CD14-positive monocyte (primary cell): Measurements from ENCODE around the gene KASH5. TPM values are rescaled to one million over a fixed set of nuclear protein-coding genes. Genes with fewer than 3 reads are reported as not detected.

Experiments used
- DNase-seq, 3 donors: peaks; one replicate each; pipeline ENCODE4 v3.0.0-alpha.2; 2011 to 2022
- H2AFZ ChIP-seq: 2 replicates; pipeline ENCODE4 v1.6.0; 2012; ENCODE audit warnings: mild to moderate bottlenecking, low read depth, low read length, inconsistent platforms; ENCODE audit not compliant: insufficient read depth, poor library complexity, severe bottlenecking
- H3K27ac ChIP-seq, 2 donors: 1 replicate in 1 of 2; 2 replicates in 1 of 2; pipeline ENCODE4 v1.5.1; 2012 to 2013; ENCODE audit warnings: low read length in 2 of 2, control low read depth in 1 of 2, inconsistent platforms in 1 of 2, low read depth in 1 of 2, mild to moderate bottlenecking in 1 of 2
- H3K27me3 ChIP-seq, 2 donors: one replicate each; pipeline versions ENCODE4 v1.6.0 to v1.6.1; 2011 to 2013; ENCODE audit warnings: low read length in 2 of 2; ENCODE audit not compliant: control insufficient read depth in 2 of 2, insufficient read depth in 2 of 2
- H3K36me3 ChIP-seq, 2 donors: replicated peaks in 1 of 2; 1 replicate in 1 of 2; 2 replicates in 1 of 2; pipeline versions ENCODE4 v1.5.1 to v1.6.1; 2012 to 2013; ENCODE audit warnings: low read length in 2 of 2, control low read depth in 1 of 2, inconsistent platforms in 1 of 2, mild to moderate bottlenecking in 1 of 2; ENCODE audit not compliant: insufficient read depth in 2 of 2, control insufficient read depth in 1 of 2
- H3K4me1 ChIP-seq, 2 donors: 1 replicate in 1 of 2; 2 replicates in 1 of 2; pipeline versions ENCODE4 v1.5.1 to v1.6.1; 2012 to 2013; ENCODE audit warnings: low read length in 2 of 2, control low read depth in 1 of 2, inconsistent platforms in 1 of 2, mild to moderate bottlenecking in 1 of 2, moderate library complexity in 1 of 2; ENCODE audit not compliant: insufficient read depth in 2 of 2, control insufficient read depth in 1 of 2
- H3K4me2 ChIP-seq: replicated peaks from 2 replicates; pipeline ENCODE3; 2012; ENCODE audit warnings: low read length, moderate library complexity, mild to moderate bottlenecking; ENCODE audit not compliant: poor library complexity, severe bottlenecking; ENCODE audit errors: extremely low read depth
- H3K4me3 ChIP-seq, 3 experiments: fragments of 200-600 bp in 1 of 3; sonication (generic) in 1 of 3; replicated peaks in 1 of 3; 1 replicate in 2 of 3; 2 replicates in 1 of 3; pipeline ENCODE4 v1.5.1; 2011 to 2013; ENCODE audit warnings: low read length in 3 of 3, mild to moderate bottlenecking in 3 of 3, control low read depth in 2 of 3, low read depth in 2 of 3, inconsistent platforms in 1 of 3, moderate library complexity in 1 of 3
- H3K79me2 ChIP-seq: 2 replicates; pipeline ENCODE4 v1.6.0; 2012; ENCODE audit warnings: mild to moderate bottlenecking, control low read depth, inconsistent platforms, low read length, moderate library complexity; ENCODE audit not compliant: insufficient read depth
- H3K9ac ChIP-seq: 2 replicates; pipeline ENCODE4 v1.6.0; 2017; ENCODE audit warnings: low read length, mild to moderate bottlenecking; ENCODE audit not compliant: insufficient read depth, poor library complexity, severe bottlenecking
- H3K9me3 ChIP-seq, 2 donors: replicated peaks in 1 of 2; 1 replicate in 1 of 2; 2 replicates in 1 of 2; pipeline versions ENCODE4 v1.5.1 to v1.6.1; 2012 to 2013; ENCODE audit warnings: low read length in 2 of 2, control low read depth in 1 of 2; ENCODE audit not compliant: control insufficient read depth in 1 of 2, insufficient read depth in 1 of 2
- H4K20me1 ChIP-seq: 2 replicates; pipeline ENCODE4 v1.6.0; 2012; ENCODE audit warnings: mild to moderate bottlenecking, low read length, control low read depth, moderate library complexity; ENCODE audit not compliant: insufficient read depth
- H3K27ac Mint-ChIP-seq, 7 donors: one replicate each; pipeline ENCODE4 v1.8.0; 2020; ENCODE audit warnings: mild to moderate bottlenecking in 7 of 7, mixed read lengths in 7 of 7, moderate library complexity in 6 of 7, inconsistent platforms in 2 of 7
- H3K27me3 Mint-ChIP-seq, 3 donors: one replicate each; pipeline ENCODE4 v1.8.0; 2021 to 2022; ENCODE audit warnings: low read depth in 3 of 3, mild to moderate bottlenecking in 3 of 3, mixed read lengths in 3 of 3, moderate library complexity in 3 of 3, inconsistent platforms in 1 of 3
- H3K36me3 Mint-ChIP-seq, 2 donors: one replicate each; pipeline ENCODE4 v1.8.0; 2020; ENCODE audit warnings: mixed read lengths in 2 of 2, inconsistent platforms in 1 of 2, mild to moderate bottlenecking in 1 of 2
- H3K4me1 Mint-ChIP-seq: one replicate; pipeline ENCODE4 v1.8.0; 2020; ENCODE audit warnings: mild to moderate bottlenecking, mixed read lengths
- H3K4me3 Mint-ChIP-seq, 2 donors: one replicate each; pipeline ENCODE4 v1.8.0; 2020; ENCODE audit warnings: mild to moderate bottlenecking in 2 of 2, mixed read lengths in 2 of 2, moderate library complexity in 1 of 2
- H3K9me3 Mint-ChIP-seq, 7 donors: one replicate each; pipeline ENCODE4 v1.8.0; 2020 to 2022; ENCODE audit warnings: mixed read lengths in 7 of 7, mild to moderate bottlenecking in 6 of 7, moderate library complexity in 6 of 7, inconsistent platforms in 2 of 7
- WGBS: methylation state at CpG from one replicate; pipeline ENCODE4 v1.1.5; 2013; ENCODE audit warnings: missing lambda C conversion rate; ENCODE audit not compliant: insufficient coverage; 5-methylcytosine and 5-hydroxymethylcytosine counted together
- intact Hi-C, 2 donors: fragments of 100-400 bp; cut with micrococcal nuclease; formaldehyde crosslinking; loops; one replicate each; pipeline versions ENCODE4 v1.15.0 to v1.15.1; 2023
- polyA plus RNA-seq, 3 donors: library from polyadenylated mRNA; depleted of rRNA in 1 of 3; unstranded in 2 of 3; stranded (reverse) in 1 of 3; fragments of 300-500 nt in 2 of 3; fragments of >200 nt in 1 of 3; fragmentation: Illumina TruSeq in 2 of 3; gene quantifications; 1 replicate in 2 of 3; 2 replicates in 1 of 3; pipeline ENCODE4 v1.2.3, GENCODE V29; 2012 to 2021
- TF ChIP-seq, protein P1 (sequence below): fragments of 200-600 bp; IDR thresholded peaks from one replicate; pipeline ENCODE4 v1.8.0; 2022; ENCODE audit warnings: antibody characterized with exemption, mild to moderate bottlenecking

KASH5 gene
- polyA plus RNA-seq, 3 donors, result not detected

DNA sequence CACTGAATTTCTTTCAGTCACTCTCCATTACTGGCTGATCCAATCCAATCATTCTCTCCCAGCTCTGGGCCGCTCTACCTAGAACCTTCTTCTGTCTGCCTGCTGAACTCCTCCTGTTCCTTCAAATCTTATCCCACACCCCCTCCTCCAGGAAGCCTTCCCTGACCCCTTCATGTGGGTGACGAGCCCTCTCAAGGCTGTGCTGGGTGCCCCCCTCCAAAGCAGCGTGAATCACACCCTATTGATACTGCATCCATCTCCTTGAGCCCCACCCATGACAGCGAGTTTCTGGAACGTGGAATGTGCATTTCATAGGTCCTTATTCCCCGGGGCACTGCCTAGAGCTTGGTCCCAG lies 60.4 kb downstream of the KASH5 start:
- no peak overlapping the region for H3K4me3 ChIP-seq
- no peak for DNase-seq
- H2AFZ ChIP-seq, result no peak overlapping the region
- Mint-ChIP-seq H3K9me3 (peaks cover 0 to 2% (median 0%) of the 10 kb centered on the region in 7 donors), H3K36me3 (peaks cover 40 to 50% of the 10 kb centered on the region in 2 donors), H3K27ac (no peak overlapping the region), H3K4me3 (no peak overlapping the region), H3K4me1 (peaks cover 56% of the 10 kb centered on the region), H3K27me3 (no peaks in the 10 kb centered on the region)
- intact Hi-C loops, result no loop called here
- H3K79me2 ChIP-seq, result peaks cover 21% of the 10 kb centered on the region
- TF ChIP-seq, protein P1, sequence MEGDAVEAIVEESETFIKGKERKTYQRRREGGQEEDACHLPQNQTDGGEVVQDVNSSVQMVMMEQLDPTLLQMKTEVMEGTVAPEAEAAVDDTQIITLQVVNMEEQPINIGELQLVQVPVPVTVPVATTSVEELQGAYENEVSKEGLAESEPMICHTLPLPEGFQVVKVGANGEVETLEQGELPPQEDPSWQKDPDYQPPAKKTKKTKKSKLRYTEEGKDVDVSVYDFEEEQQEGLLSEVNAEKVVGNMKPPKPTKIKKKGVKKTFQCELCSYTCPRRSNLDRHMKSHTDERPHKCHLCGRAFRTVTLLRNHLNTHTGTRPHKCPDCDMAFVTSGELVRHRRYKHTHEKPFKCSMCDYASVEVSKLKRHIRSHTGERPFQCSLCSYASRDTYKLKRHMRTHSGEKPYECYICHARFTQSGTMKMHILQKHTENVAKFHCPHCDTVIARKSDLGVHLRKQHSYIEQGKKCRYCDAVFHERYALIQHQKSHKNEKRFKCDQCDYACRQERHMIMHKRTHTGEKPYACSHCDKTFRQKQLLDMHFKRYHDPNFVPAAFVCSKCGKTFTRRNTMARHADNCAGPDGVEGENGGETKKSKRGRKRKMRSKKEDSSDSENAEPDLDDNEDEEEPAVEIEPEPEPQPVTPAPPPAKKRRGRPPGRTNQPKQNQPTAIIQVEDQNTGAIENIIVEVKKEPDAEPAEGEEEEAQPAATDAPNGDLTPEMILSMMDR, result no peak
- no peaks in the 10 kb centered on the region for H3K27me3 ChIP-seq
- peaks cover 24 to 33% of the 10 kb centered on the region in 2 donors for H3K36me3 ChIP-seq
- H3K4me2 ChIP-seq, result no peak overlapping the region
- H3K27ac ChIP-seq, result no peak overlapping the region
- 92% methylated on average over 5 of the region's 6 CpGs for WGBS
- no peak overlapping the region for H3K9ac ChIP-seq
- no peaks in the 10 kb centered on the region for H4K20me1 ChIP-seq
- peaks cover 39 to 53% of the 10 kb centered on the region in 2 donors for H3K4me1 ChIP-seq
- no peaks in the 10 kb centered on the region for H3K9me3 ChIP-seq

DNA sequence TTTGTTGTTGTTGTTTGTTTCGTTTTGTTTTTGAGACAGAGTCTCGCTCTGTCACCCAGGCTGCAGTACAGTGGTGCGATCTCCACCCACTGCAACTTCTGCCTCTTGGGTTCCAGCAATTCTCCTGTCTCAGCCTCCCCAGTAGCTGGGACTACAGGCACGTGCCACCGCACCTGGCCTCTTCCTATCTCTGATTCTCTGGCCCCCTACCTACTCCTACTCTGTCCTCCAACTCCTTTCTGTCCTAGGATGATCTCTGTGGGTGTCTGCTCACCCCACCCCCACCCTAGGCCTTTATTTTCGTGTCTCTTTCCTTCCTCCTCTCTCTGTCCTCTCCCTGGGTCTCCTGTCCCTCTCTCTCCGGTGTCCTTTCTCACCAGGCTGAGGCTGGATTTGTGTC lies 62.4 kb downstream of the KASH5 start:
- H3K9me3 Mint-ChIP-seq, result peaks cover 0 to 2% (median 0%) of the 10 kb centered on the region in 7 donors
- 71% methylated on average over 4 of the region's 7 CpGs for WGBS
- Histone ChIP-seq H4K20me1 (no peaks in the 10 kb centered on the region), H3K4me3 (peak overlapping the region in 1 of 3 experiments; percentile 98), H3K4me1 (peaks cover 35 to 46% of the 10 kb centered on the region in 2 donors), H3K9ac (no peak overlapping the region), H3K36me3 (peaks cover 24 to 33% of the 10 kb centered on the region in 2 donors), H3K27ac (no peak overlapping the region), H2AFZ (no peak overlapping the region), H3K27me3 (no peaks in the 10 kb centered on the region), H3K9me3 (no peaks in the 10 kb centered on the region), H3K4me2 (peak overlapping the region; percentile 99), H3K79me2 (peaks cover 35% of the 10 kb centered on the region)
- TF ChIP-seq, protein P1, result no peak
- peaks cover 50% of the 10 kb centered on the region for H3K4me1 Mint-ChIP-seq
- intact Hi-C loops, result loop anchor here (5.0 to 10.0 kb wide), 3 partner anchors 37 to 366 kb away; partner anchors contain the start of genes RPL13A (in 1 of the 2), RPS11 (in 1 of the 2) and SNRNP70 (in 1 of the 2)
- no peak overlapping the region for H3K4me3 Mint-ChIP-seq
- peaks cover 0 to 3% (median 0%) of the 10 kb centered on the region in 3 donors for H3K27me3 Mint-ChIP-seq
- DNase-seq, result no peak
- peak overlapping the region in 5 of 7 donors; percentile 42 to 99 (median 66) for H3K27ac Mint-ChIP-seq
- H3K36me3 Mint-ChIP-seq, result peaks cover 40 to 50% of the 10 kb centered on the region in 2 donors
